ENCODE data around the gene WDR74. TPM values are rescaled to one million over a fixed set of nuclear protein-coding genes. Genes with fewer than 3 reads are reported as not detected.

The WDR74 gene
- total and polyA plus RNA-seq, 9 of the 15 experiments (the other 6 are each of a cell fraction or from before 2014, with no cell fraction given), result 32.7 to 210 (median 114) TPM

DNA sequence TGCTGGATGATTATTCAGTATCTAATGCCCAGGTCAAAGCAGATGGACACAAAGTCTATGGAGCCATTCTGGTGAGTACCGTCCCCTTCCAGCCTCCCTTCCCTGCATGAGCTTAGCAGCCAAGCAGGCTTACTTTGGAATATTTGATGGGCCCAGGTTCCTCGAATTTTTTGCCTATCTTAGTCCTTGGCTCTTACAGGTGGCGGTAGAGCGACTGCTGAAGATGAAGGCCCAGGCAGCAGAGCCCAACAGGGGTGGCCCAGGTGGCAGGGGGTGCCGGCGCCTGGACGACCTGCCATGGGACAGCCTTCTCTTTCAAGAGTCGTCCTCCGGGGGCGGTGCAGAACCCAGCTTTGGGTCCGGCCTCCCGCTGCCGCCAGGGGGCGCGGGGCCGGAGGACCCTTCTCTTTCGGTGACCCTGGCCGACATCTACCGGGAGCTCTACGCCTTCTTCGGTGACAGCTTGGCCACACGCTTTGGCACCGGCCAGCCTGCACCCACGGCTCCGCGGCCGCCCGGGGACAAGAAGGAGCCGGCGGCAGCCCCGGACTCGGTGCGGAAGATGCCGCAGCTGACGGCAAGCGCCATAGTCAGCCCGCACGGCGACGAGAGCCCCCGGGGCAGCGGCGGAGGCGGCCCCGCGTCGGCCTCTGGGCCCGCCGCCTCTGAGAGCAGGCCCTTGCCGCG is 52.9 kb downstream of the WDR74 start (continued):
- TF ChIP-seq, protein P1, sequence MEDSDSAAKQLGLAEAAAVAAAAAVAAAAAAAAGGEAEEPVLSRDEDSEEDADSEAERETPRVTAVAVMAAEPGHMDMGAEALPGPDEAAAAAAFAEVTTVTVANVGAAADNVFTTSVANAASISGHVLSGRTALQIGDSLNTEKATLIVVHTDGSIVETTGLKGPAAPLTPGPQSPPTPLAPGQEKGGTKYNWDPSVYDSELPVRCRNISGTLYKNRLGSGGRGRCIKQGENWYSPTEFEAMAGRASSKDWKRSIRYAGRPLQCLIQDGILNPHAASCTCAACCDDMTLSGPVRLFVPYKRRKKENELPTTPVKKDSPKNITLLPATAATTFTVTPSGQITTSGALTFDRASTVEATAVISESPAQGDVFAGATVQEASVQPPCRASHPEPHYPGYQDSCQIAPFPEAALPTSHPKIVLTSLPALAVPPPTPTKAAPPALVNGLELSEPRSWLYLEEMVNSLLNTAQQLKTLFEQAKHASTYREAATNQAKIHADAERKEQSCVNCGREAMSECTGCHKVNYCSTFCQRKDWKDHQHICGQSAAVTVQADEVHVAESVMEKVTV (CRISPR knock-in tag; IDR thresholded peaks at IDR 0.05), result peak; percentile 57; the same call in 1 of the 2 replicates
- TF ChIP-seq, protein P2, sequence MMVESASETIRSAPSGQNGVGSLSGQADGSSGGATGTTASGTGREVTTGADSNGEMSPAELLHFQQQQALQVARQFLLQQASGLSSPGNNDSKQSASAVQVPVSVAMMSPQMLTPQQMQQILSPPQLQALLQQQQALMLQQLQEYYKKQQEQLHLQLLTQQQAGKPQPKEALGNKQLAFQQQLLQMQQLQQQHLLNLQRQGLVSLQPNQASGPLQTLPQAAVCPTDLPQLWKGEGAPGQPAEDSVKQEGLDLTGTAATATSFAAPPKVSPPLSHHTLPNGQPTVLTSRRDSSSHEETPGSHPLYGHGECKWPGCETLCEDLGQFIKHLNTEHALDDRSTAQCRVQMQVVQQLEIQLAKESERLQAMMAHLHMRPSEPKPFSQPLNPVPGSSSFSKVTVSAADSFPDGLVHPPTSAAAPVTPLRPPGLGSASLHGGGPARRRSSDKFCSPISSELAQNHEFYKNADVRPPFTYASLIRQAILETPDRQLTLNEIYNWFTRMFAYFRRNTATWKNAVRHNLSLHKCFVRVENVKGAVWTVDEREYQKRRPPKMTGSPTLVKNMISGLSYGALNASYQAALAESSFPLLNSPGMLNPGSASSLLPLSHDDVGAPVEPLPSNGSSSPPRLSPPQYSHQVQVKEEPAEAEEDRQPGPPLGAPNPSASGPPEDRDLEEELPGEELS (CRISPR knock-in tag; IDR thresholded peaks at IDR 0.05; ENCODE audit: borderline replicate concordance), result peak; percentile 18; the same call in 1 of the 2 replicates
- TF ChIP-seq TARDBP (IDR thresholded peaks at IDR 0.05), result 0 out of 2 replicates have a peak, but pooled peaks have one; percentile 11
- TF ChIP-seq CXXC5 (CRISPR knock-in tag; IDR thresholded peaks at IDR 0.05), result no peak
- TF ChIP-seq TBP (optimal IDR thresholded peaks at IDR 0.05; ENCODE audit: low read depth, low read length), result peak; percentile 47
- TF ChIP-seq THRAP3 (IDR thresholded peaks at IDR 0.05; ENCODE audit: borderline replicate concordance), result no peak
- no peak for TF ChIP-seq CAMTA2 (CRISPR knock-in tag; conservative IDR thresholded peaks at IDR 0.05)
- TF ChIP-seq, protein P3, sequence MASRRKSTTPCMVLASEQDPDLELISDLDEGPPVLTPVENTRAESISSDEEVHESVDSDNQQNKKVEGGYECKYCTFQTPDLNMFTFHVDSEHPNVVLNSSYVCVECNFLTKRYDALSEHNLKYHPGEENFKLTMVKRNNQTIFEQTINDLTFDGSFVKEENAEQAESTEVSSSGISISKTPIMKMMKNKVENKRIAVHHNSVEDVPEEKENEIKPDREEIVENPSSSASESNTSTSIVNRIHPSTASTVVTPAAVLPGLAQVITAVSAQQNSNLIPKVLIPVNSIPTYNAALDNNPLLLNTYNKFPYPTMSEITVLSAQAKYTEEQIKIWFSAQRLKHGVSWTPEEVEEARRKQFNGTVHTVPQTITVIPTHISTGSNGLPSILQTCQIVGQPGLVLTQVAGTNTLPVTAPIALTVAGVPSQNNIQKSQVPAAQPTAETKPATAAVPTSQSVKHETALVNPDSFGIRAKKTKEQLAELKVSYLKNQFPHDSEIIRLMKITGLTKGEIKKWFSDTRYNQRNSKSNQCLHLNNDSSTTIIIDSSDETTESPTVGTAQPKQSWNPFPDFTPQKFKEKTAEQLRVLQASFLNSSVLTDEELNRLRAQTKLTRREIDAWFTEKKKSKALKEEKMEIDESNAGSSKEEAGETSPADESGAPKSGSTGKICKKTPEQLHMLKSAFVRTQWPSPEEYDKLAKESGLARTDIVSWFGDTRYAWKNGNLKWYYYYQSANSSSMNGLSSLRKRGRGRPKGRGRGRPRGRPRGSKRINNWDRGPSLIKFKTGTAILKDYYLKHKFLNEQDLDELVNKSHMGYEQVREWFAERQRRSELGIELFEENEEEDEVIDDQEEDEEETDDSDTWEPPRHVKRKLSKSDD (conservative IDR thresholded peaks at IDR 0.05; ENCODE audit: low read length), result 0 out of 2 replicates have a peak, but pooled peaks have one; percentile 52
- TF ChIP-seq, protein P4, sequence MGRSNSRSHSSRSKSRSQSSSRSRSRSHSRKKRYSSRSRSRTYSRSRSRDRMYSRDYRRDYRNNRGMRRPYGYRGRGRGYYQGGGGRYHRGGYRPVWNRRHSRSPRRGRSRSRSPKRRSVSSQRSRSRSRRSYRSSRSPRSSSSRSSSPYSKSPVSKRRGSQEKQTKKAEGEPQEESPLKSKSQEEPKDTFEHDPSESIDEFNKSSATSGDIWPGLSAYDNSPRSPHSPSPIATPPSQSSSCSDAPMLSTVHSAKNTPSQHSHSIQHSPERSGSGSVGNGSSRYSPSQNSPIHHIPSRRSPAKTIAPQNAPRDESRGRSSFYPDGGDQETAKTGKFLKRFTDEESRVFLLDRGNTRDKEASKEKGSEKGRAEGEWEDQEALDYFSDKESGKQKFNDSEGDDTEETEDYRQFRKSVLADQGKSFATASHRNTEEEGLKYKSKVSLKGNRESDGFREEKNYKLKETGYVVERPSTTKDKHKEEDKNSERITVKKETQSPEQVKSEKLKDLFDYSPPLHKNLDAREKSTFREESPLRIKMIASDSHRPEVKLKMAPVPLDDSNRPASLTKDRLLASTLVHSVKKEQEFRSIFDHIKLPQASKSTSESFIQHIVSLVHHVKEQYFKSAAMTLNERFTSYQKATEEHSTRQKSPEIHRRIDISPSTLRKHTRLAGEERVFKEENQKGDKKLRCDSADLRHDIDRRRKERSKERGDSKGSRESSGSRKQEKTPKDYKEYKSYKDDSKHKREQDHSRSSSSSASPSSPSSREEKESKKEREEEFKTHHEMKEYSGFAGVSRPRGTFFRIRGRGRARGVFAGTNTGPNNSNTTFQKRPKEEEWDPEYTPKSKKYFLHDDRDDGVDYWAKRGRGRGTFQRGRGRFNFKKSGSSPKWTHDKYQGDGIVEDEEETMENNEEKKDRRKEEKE (IDR thresholded peaks at IDR 0.05; ENCODE audit: borderline replicate concordance in 1 of 2, control insufficient read depth in 1 of 2, low read depth in 2 of 2, low read length in 1 of 2), result no peak
- peak; percentile 11; the same call in 1 of the 2 replicates for TF ChIP-seq MTA3 (IDR thresholded peaks at IDR 0.05; ENCODE audit: borderline replicate concordance)

Data from K562 (cell line).